ENCODE measurements around the gene COMT. TPM values are rescaled to one million over a fixed set of nuclear protein-coding genes. Genes with fewer than 3 reads are reported as not detected.

The COMT gene
- total RNA-seq, 5 donors from 2014 or later (not counting 1 experiment from before 2014, with no cell fraction given), result 30.6 to 53.1 (median 50.5) TPM

- no peak overlapping the region for H3K4me3 Mint-ChIP-seq
- Histone ChIP-seq H3K4me3 (ENCODE audit: control insufficient read depth in 1 of 2, extremely low read depth in 1 of 2, low read length in 1 of 2) (no peak overlapping the region), H3K4me1 (ENCODE audit: control insufficient read depth in 1 of 2, extremely low read depth in 1 of 2, insufficient read depth in 2 of 2, low read length in 2 of 2) (peaks cover 4 to 14% of the 10 kb centered on the region in 2 experiments), H3K27ac (ENCODE audit: low read length) (no peak overlapping the region), H3K9me3 (no peaks in the 10 kb centered on the region), H3K27me3 (replicated peaks in 1 of 2; ENCODE audit: control insufficient read depth in 2 of 2, extremely low read depth in 1 of 2, insufficient read depth in 2 of 2, low read length in 1 of 2) (no peaks in the 10 kb centered on the region), H3K36me3 (ENCODE audit: control insufficient read depth in 2 of 2, extremely low read depth in 1 of 2, insufficient read depth in 1 of 2, low read length in 1 of 2) (peaks cover 15 to 19% of the 10 kb centered on the region in 2 donors)
- H3K4me1 Mint-ChIP-seq, result peaks cover 0 to 6% (median 2%) of the 10 kb centered on the region in 3 donors
- no peak for ATAC-seq (replicated peaks in 1 of 4)
- peaks cover 7% of the 10 kb centered on the region for H3K36me3 Mint-ChIP-seq
- H3K27me3 Mint-ChIP-seq, result no peaks in the 10 kb centered on the region
- CTCF ChIA-PET, result interaction anchor here in 1 of 2 donors (0.6 kb wide), 1 partner anchor 1849 kb away, joined by 4 read pairs; no protein-coding TSS in a partner anchor
- 86% methylated on average over 25 of the region's 30 CpGs for WGBS (ENCODE audit: insufficient coverage)
- no peak for DNase-seq
- no peak overlapping the region for H3K27ac Mint-ChIP-seq
- POLR2A ChIA-PET, result no interaction called here
- H3K9me3 Mint-ChIP-seq, result no peaks in the 10 kb centered on the region
These were observed 21.6 kb downstream of the COMT start for GRCh38 chr22:19962909-19963806.

DNA sequence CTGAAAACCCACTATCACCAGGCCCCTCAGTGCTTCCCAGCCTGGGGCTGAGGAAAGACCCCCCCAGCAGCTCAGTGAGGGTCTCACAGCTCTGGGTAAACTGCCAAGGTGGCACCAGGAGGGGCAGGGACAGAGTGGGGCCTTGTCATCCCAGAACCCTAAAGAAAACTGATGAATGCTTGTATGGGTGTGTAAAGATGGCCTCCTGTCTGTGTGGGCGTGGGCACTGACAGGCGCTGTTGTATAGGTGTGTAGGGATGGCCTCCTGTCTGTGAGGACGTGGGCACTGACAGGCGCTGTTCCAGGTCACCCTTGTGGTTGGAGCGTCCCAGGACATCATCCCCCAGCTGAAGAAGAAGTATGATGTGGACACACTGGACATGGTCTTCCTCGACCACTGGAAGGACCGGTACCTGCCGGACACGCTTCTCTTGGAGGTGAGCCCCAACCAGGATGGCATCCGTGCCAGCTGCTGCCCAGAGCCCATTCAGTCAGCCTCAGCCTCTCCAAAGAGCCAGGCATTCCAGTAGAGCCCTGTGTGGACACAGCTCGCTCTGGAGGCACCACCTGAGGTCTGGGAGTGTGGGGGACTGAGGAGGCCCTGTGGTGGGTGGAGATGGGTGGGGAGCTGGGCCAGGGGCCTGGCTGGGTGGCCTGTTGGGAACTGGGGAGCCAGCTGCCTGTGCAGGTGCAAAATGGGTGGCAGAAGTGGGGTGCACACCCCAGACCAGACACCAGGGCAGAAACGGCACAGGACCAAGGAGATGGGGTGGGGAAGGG is 22.5 kb downstream of the COMT start:
- CTCF ChIA-PET, result no interaction called here
- Histone ChIP-seq H3K36me3 (ENCODE audit: control insufficient read depth in 2 of 2, extremely low read depth in 1 of 2, insufficient read depth in 1 of 2, low read length in 1 of 2) (peaks cover 20 to 21% of the 10 kb centered on the region in 2 donors), H3K27ac (ENCODE audit: low read length) (no peak overlapping the region), H3K4me1 (ENCODE audit: control insufficient read depth in 1 of 2, extremely low read depth in 1 of 2, insufficient read depth in 2 of 2, low read length in 2 of 2) (peaks cover 4 to 12% of the 10 kb centered on the region in 2 experiments), H3K9me3 (no peaks in the 10 kb centered on the region), H3K27me3 (replicated peaks in 1 of 2; ENCODE audit: control insufficient read depth in 2 of 2, extremely low read depth in 1 of 2, insufficient read depth in 2 of 2, low read length in 1 of 2) (no peaks in the 10 kb centered on the region), H3K4me3 (ENCODE audit: control insufficient read depth in 1 of 2, extremely low read depth in 1 of 2, low read length in 1 of 2) (no peak overlapping the region)
- no peak overlapping the region for H3K4me3 Mint-ChIP-seq
- H3K4me1 Mint-ChIP-seq, result peaks cover 0 to 6% (median 2%) of the 10 kb centered on the region in 3 donors
- no peaks in the 10 kb centered on the region for H3K9me3 Mint-ChIP-seq
- POLR2A ChIA-PET, result no interaction called here
- H3K27me3 Mint-ChIP-seq, result no peaks in the 10 kb centered on the region
- H3K36me3 Mint-ChIP-seq, result peaks cover 7% of the 10 kb centered on the region
- ATAC-seq (replicated peaks in 1 of 4) (no peak), DNase-seq (no peak)
- WGBS (ENCODE audit: insufficient coverage), result 90% methylated on average over 11 of the region's 12 CpGs
- no peak overlapping the region for H3K27ac Mint-ChIP-seq

GRCh38 chr22:19964701-19965386 is 23.3 kb downstream of the COMT start:
- H3K4me1 Mint-ChIP-seq, result peaks cover 0 to 3% (median 2%) of the 10 kb centered on the region in 3 donors

DNA sequence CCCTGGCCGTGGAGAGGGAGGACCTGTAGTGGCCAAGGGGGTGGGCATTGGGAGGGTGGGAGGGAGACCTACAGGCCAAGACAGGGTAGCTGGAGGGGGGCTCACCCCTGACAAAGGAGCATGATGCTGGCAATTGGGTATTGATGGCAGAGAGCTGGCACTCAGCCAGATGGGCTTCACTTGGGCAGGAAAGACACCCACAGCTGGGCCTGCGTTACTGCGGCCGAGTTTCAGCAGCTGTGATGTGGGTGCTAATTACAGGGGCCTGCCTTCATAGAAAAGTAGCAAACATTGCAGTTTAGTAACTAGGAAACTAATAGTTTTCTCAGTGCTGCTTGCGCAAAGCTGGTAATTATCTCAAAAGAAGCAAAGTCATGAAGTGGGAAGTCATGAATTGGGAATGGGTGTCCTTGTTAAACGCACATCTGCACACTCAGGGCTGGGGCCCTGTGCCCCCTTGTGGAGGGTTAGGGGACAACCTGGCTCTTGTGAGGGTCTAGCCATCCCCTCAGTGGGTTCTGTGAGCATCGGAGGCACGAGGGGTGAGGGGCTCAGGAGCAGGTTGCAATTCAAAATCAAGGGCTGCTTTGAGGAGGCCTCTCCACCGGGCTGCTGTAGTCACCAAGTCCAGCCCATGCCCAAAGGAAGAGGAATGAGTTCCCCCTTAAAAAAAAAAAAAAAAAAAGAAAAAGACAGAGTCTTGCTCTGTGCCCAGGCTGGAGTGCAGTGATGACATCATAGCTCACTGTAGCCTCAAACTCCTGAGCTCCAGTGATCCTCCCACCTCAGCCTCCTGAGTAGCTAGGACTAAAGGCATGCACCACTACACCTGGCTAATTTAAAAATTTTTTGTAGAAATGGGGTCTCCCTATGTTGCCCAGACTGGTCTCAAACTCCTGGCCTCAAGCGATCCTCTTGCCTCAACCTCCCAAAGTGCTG is 24.5 kb downstream of the COMT start:
- Histone ChIP-seq H3K36me3 (ENCODE audit: control insufficient read depth in 2 of 2, extremely low read depth in 1 of 2, insufficient read depth in 1 of 2, low read length in 1 of 2) (peaks cover 17 to 19% of the 10 kb centered on the region in 2 donors), H3K4me3 (ENCODE audit: control insufficient read depth in 1 of 2, extremely low read depth in 1 of 2, low read length in 1 of 2) (no peak overlapping the region), H3K27me3 (replicated peaks in 1 of 2; ENCODE audit: control insufficient read depth in 2 of 2, extremely low read depth in 1 of 2, insufficient read depth in 2 of 2, low read length in 1 of 2) (no peaks in the 10 kb centered on the region), H3K27ac (ENCODE audit: low read length) (no peak overlapping the region), H3K4me1 (ENCODE audit: control insufficient read depth in 1 of 2, extremely low read depth in 1 of 2, insufficient read depth in 2 of 2, low read length in 2 of 2) (peaks cover 0 to 21% of the 10 kb centered on the region in 2 experiments), H3K9me3 (no peaks in the 10 kb centered on the region)
- WGBS (ENCODE audit: insufficient coverage), result 93% methylated on average over 10 of the region's 10 CpGs
- Mint-ChIP-seq H3K36me3 (peaks cover 7% of the 10 kb centered on the region), H3K27me3 (no peaks in the 10 kb centered on the region), H3K27ac (no peak overlapping the region), H3K4me1 (peaks cover 5 to 8% (median 6%) of the 10 kb centered on the region in 3 donors), H3K4me3 (no peak overlapping the region), H3K9me3 (no peaks in the 10 kb centered on the region)
- DNase-seq (no peak), ATAC-seq (replicated peaks in 1 of 4) (no peak)
- ChIA-PET POLR2A (interaction anchor here in 1 of 2 donors (0.7 kb wide), 1 partner anchor 22 kb away, joined by 6 read pairs; no protein-coding TSS in a partner anchor), CTCF (interaction anchor here in 1 of 2 donors (0.6 kb wide), 3 partner anchors 139 to 981 kb away, joined by 3 to 4 read pairs (median 3); no protein-coding TSS in a partner anchor)

More at GRCh38 chr22:19964701-19965386, 23.3 kb downstream of the COMT start:
- ChIA-PET CTCF (no interaction called here), POLR2A (no interaction called here)
- WGBS (ENCODE audit: insufficient coverage), result 90% methylated on average over 12 of the region's 15 CpGs
- no peak overlapping the region for H3K4me3 Mint-ChIP-seq
- ATAC-seq (replicated peaks in 1 of 4), result no peak
- Histone ChIP-seq H3K27me3 (replicated peaks in 1 of 2; ENCODE audit: control insufficient read depth in 2 of 2, extremely low read depth in 1 of 2, insufficient read depth in 2 of 2, low read length in 1 of 2) (no peaks in the 10 kb centered on the region), H3K4me1 (ENCODE audit: control insufficient read depth in 1 of 2, extremely low read depth in 1 of 2, insufficient read depth in 2 of 2, low read length in 2 of 2) (peaks cover 3 to 12% of the 10 kb centered on the region in 2 experiments), H3K4me3 (ENCODE audit: control insufficient read depth in 1 of 2, extremely low read depth in 1 of 2, low read length in 1 of 2) (no peak overlapping the region), H3K9me3 (no peaks in the 10 kb centered on the region), H3K27ac (ENCODE audit: low read length) (no peak overlapping the region), H3K36me3 (ENCODE audit: control insufficient read depth in 2 of 2, extremely low read depth in 1 of 2, insufficient read depth in 1 of 2, low read length in 1 of 2) (peaks cover 21 to 22% of the 10 kb centered on the region in 2 donors)
- no peak overlapping the region for H3K27ac Mint-ChIP-seq
- H3K27me3 Mint-ChIP-seq, result no peaks in the 10 kb centered on the region
- no peak for DNase-seq
- H3K36me3 Mint-ChIP-seq, result peaks cover 7% of the 10 kb centered on the region
- no peaks in the 10 kb centered on the region for H3K9me3 Mint-ChIP-seq

DNA sequence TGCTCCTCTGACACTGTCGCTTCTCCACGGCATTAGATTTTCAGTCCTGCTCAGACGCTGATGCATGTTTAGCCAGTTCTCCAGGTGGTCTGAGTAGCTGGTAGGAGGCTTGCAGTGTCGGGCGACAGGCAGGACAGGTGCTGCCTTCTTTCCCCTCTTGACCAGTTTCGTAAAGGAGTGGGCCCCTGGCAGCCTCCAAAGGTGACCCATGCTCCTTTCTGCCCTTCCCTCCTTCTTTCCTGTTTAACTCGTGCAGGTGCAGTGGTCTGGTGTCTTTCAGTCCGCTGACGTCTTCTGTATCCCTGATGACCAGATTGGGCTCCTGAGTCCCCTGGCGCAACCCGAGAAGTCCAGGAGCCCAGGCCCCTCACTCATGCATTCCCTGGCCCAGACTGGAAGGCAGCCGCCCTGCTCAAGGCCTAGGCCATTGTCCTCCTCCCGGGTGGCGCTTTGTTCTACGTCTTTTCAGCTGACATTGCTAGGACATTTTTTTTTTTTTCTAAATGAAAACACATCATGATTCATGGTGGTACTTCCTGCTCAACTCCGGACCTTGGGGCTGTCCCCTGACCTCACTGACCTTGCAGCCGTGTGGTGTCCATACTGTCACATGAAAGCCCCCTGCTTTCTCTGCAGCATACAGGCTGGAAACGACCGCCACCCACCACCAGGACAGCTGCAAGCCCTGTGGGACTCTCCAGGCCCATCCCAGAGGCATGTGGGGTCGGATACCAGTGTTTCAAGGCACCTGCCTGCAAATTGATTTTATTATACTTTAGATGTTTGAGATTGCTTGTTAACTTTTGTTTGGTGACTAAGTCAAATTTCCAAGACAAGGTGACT is 25.6 kb downstream of the COMT start:
- Histone ChIP-seq H3K27ac (ENCODE audit: low read length) (no peak overlapping the region), H3K27me3 (replicated peaks in 1 of 2; ENCODE audit: control insufficient read depth in 2 of 2, extremely low read depth in 1 of 2, insufficient read depth in 2 of 2, low read length in 1 of 2) (no peaks in the 10 kb centered on the region), H3K36me3 (ENCODE audit: control insufficient read depth in 2 of 2, extremely low read depth in 1 of 2, insufficient read depth in 1 of 2, low read length in 1 of 2) (peaks cover 19 to 20% of the 10 kb centered on the region in 2 donors), H3K9me3 (no peaks in the 10 kb centered on the region), H3K4me1 (ENCODE audit: control insufficient read depth in 1 of 2, extremely low read depth in 1 of 2, insufficient read depth in 2 of 2, low read length in 2 of 2) (peaks cover 0 to 30% of the 10 kb centered on the region in 2 experiments), H3K4me3 (ENCODE audit: control insufficient read depth in 1 of 2, extremely low read depth in 1 of 2, low read length in 1 of 2) (no peak overlapping the region)
- no peak for DNase-seq
- no peak for ATAC-seq (replicated peaks in 1 of 4)
- H3K4me3 Mint-ChIP-seq, result no peak overlapping the region
- peaks cover 7% of the 10 kb centered on the region for H3K36me3 Mint-ChIP-seq
- peaks cover 10 to 14% (median 10%) of the 10 kb centered on the region in 3 donors for H3K4me1 Mint-ChIP-seq
- H3K9me3 Mint-ChIP-seq, result no peaks in the 10 kb centered on the region
- POLR2A ChIA-PET, result interaction anchor here in 1 of 2 donors (0.7 kb wide), 1 partner anchor 21 kb away, joined by 6 read pairs; no protein-coding TSS in a partner anchor
- H3K27me3 Mint-ChIP-seq, result no peaks in the 10 kb centered on the region
- CTCF ChIA-PET, result interaction anchor here in 1 of 2 donors (0.6 kb wide), 2 partner anchors 138 to 451 kb away, joined by 3 read pairs; no protein-coding TSS in a partner anchor
- 87% methylated on average over 16 of the region's 20 CpGs for WGBS (ENCODE audit: insufficient coverage)
- no peak overlapping the region for H3K27ac Mint-ChIP-seq

All from T-cell (primary cell).